WTC11 (cell line): Measurements from ENCODE around the gene CIC.

Source experiments
- ATF6 ChIP-seq: sonication (generic); formaldehyde crosslinking; IDR thresholded peaks from 2 replicates; pipeline ENCODE4 v1.8.1; 2023; ENCODE audit warnings: mild to moderate bottlenecking, missing genetic modification reagents
- CBFB ChIP-seq: sonication (generic); formaldehyde crosslinking; IDR thresholded peaks from 2 replicates; pipeline ENCODE4 v1.8.1; 2022; ENCODE audit warnings: mild to moderate bottlenecking, low read depth, missing genetic modification reagents
- CTCF ChIP-seq: fragments of 200-600 bp; IDR thresholded peaks from 2 replicates; pipeline ENCODE4 v1.8.0; 2022; ENCODE audit warnings: antibody characterized with exemption
- NFE2L1 ChIP-seq: sonication (generic); formaldehyde crosslinking; IDR thresholded peaks from 2 replicates; pipeline ENCODE4 v1.8.1; 2023; ENCODE audit warnings: missing genetic modification reagents
- SP1 ChIP-seq: sonication (generic); formaldehyde crosslinking; conservative IDR thresholded peaks from 2 replicates; pipeline ENCODE4 v1.8.1; 2022; ENCODE audit warnings: missing genetic modification reagents
- ZNF138 ChIP-seq: sonication (generic); formaldehyde crosslinking; conservative IDR thresholded peaks from 2 replicates; pipeline ENCODE4 v1.8.1; 2022; ENCODE audit warnings: mild to moderate bottlenecking, moderate library complexity, missing genetic modification reagents
- ZNF416 ChIP-seq: fragments of 250-450 bp; sonication (Bioruptor Pico); IDR thresholded peaks from 2 replicates; pipeline ENCODE4 v1.9.0; 2021; ENCODE audit warnings: mild to moderate bottlenecking, inconsistent platforms
- TF ChIP-seq, protein P1 (sequence below): fragments of 250-450 bp; sonication (Bioruptor Pico); IDR thresholded peaks from 2 replicates; pipeline ENCODE4 v1.9.0; 2021; ENCODE audit warnings: moderate library complexity, mild to moderate bottlenecking, inconsistent platforms, borderline replicate concordance
- TF ChIP-seq, protein P2 (sequence below): sonication (generic); formaldehyde crosslinking; IDR thresholded peaks from 2 replicates; pipeline ENCODE4 v1.8.0; 2022; ENCODE audit warnings: mild to moderate bottlenecking, missing genetic modification reagents

- TF ChIP-seq CTCF: no peak
- TF ChIP-seq ZNF416 (CRISPR knock-in tag): no peak
- TF ChIP-seq, protein P1, sequence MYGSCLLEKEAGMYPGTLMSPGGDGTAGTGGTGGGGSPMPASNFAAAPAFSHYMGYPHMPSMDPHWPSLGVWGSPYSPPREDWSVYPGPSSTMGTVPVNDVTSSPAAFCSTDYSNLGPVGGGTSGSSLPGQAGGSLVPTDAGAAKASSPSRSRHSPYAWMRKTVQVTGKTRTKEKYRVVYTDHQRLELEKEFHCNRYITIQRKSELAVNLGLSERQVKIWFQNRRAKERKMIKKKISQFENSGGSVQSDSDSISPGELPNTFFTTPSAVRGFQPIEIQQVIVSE (CRISPR knock-in tag): no peak
- no peak for TF ChIP-seq NFE2L1 (CRISPR knock-in tag)
- TF ChIP-seq, protein P2, sequence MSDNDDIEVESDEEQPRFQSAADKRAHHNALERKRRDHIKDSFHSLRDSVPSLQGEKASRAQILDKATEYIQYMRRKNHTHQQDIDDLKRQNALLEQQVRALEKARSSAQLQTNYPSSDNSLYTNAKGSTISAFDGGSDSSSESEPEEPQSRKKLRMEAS: no peak
- no peak for TF ChIP-seq CBFB
- no peak for TF ChIP-seq SP1 (CRISPR knock-in tag)
- no peak for TF ChIP-seq ZNF138 (CRISPR knock-in tag)
- no peak for TF ChIP-seq ATF6
Observed at GRCh38 chr19:42233678-42234292, 35.3 kb upstream of the CIC start.
